Neural cell (in vitro differentiated cells): Measurements from ENCODE around the gene GPRC5A. TPM values are rescaled to one million over a fixed set of nuclear protein-coding genes. Genes with fewer than 3 reads are reported as not detected.

ENCODE experiments used
- H2AFZ ChIP-seq: fragments of 200-600, 300-800 bp; sonication (generic), shearing (Covaris generic); 2 replicates; pipeline ENCODE4 v1.6.0; 2014; ENCODE audit warnings: low read depth, mild to moderate bottlenecking, antibody characterized with exemption, low read length, moderate library complexity
- H3F3A ChIP-seq: fragments of 200-600 bp; shearing (Covaris generic); 2 replicates; pipeline ENCODE4 v1.6.1; 2016; ENCODE audit warnings: mild to moderate bottlenecking, moderate library complexity, mixed read lengths, antibody characterized with exemption, low read length; ENCODE audit not compliant: insufficient read depth, poor library complexity, severe bottlenecking
- H3K27ac ChIP-seq: fragments of 200-600, 300-800 bp; sonication (generic), shearing (Covaris generic); 2 replicates; pipeline ENCODE4 v1.5.1; 2014; ENCODE audit warnings: mild to moderate bottlenecking, low read length, moderate library complexity
- H3K27me3 ChIP-seq: fragments of 300-800, 200-600 bp; sonication (generic), shearing (Covaris generic); 2 replicates; pipeline ENCODE4 v1.6.0; 2014; ENCODE audit warnings: mild to moderate bottlenecking, low read depth, low read length, moderate library complexity; ENCODE audit not compliant: insufficient read depth
- H3K36me3 ChIP-seq: fragments of 300-800, 200-600 bp; sonication (generic), shearing (Covaris generic); 2 replicates; pipeline ENCODE4 v1.5.1; 2014; ENCODE audit warnings: mild to moderate bottlenecking, antibody characterized with exemption, low read length, moderate library complexity; ENCODE audit not compliant: insufficient read depth
- H3K4me2 ChIP-seq: fragments of 300-800, 200-600 bp; sonication (generic), shearing (Covaris generic); 2 replicates; pipeline ENCODE4 v1.6.0; 2014; ENCODE audit warnings: mild to moderate bottlenecking, low read length
- H3K4me3 ChIP-seq: fragments of 300-800, 200-600 bp; sonication (generic), shearing (Covaris generic); 2 replicates; pipeline ENCODE4 v1.5.1; 2014; ENCODE audit warnings: mild to moderate bottlenecking, low read length, moderate library complexity
- H3K79me2 ChIP-seq: fragments of 200-600 bp; shearing (Covaris generic); replicated peaks from 2 replicates; pipeline ENCODE4 v1.6.0; 2014; ENCODE audit warnings: mild to moderate bottlenecking, low read length, moderate library complexity; ENCODE audit not compliant: insufficient read depth
- H3K9ac ChIP-seq: fragments of 300-800, 200-600 bp; sonication (generic), shearing (Covaris generic); 2 replicates; pipeline ENCODE4 v1.6.1; 2016; ENCODE audit warnings: mild to moderate bottlenecking, low read length, mixed read lengths
- H3K9me2 ChIP-seq: fragments of 200-600 bp; shearing (Covaris generic); 2 replicates; pipeline ENCODE4 v1.6.1; 2016; ENCODE audit warnings: mild to moderate bottlenecking, low read length, mixed read lengths; ENCODE audit not compliant: insufficient read depth
- H3K9me3 ChIP-seq: fragments of 200-600, 300-800 bp; sonication (generic), shearing (Covaris generic); 2 replicates; pipeline ENCODE4 v1.6.1; 2016; ENCODE audit warnings: mild to moderate bottlenecking, mixed run types, low read length, moderate library complexity, mixed read lengths
- H4K20me1 ChIP-seq: fragments of 200-600 bp; shearing (Covaris generic); 2 replicates; pipeline ENCODE4 v1.6.1; 2016; ENCODE audit warnings: mild to moderate bottlenecking, mixed run types; ENCODE audit not compliant: insufficient read depth
- EP300 ChIP-seq: fragments of 450-650 bp; conservative IDR thresholded peaks from 2 replicates; pipeline ENCODE4 v1.6.1; 2014; ENCODE audit warnings: antibody characterized with exemption, mild to moderate bottlenecking, moderate library complexity; ENCODE audit not compliant: poor library complexity, severe bottlenecking
- EZH2 ChIP-seq: fragments of 200-600, 300-800 bp; shearing (Covaris generic), sonication (generic); IDR thresholded peaks from 2 replicates; pipeline ENCODE4 v1.6.1; 2014; ENCODE audit warnings: antibody characterized with exemption, low read length, borderline replicate concordance, mild to moderate bottlenecking; ENCODE audit not compliant: insufficient read depth, poor library complexity, severe bottlenecking
- MXI1 ChIP-seq: fragments of 450-650 bp; conservative IDR thresholded peaks from 2 replicates; pipeline ENCODE4 v1.6.1; 2014; ENCODE audit warnings: antibody characterized with exemption, mild to moderate bottlenecking; ENCODE audit not compliant: poor library complexity, severe bottlenecking
- POLR2AphosphoS5 ChIP-seq: IDR thresholded peaks from 2 replicates; pipeline ENCODE4 v1.6.1; 2012
- RAD21 ChIP-seq: fragments of 450-650 bp; conservative IDR thresholded peaks from 2 replicates; pipeline ENCODE4 v1.6.1; 2014; ENCODE audit warnings: antibody characterized with exemption, mild to moderate bottlenecking, moderate library complexity
- REST ChIP-seq: IDR thresholded peaks from 2 replicates; pipeline ENCODE4 v1.6.1; 2012; ENCODE audit warnings: borderline replicate concordance
- SMC3 ChIP-seq: fragments of 450-650 bp; conservative IDR thresholded peaks from 2 replicates; pipeline ENCODE4 v1.6.1; 2014; ENCODE audit warnings: antibody characterized with exemption, mild to moderate bottlenecking, moderate library complexity; ENCODE audit not compliant: poor library complexity
- TAF1 ChIP-seq: IDR thresholded peaks from 2 replicates; pipeline ENCODE4 v1.6.1; 2012; ENCODE audit warnings: low read depth
- polyA plus RNA-seq: library from polyadenylated mRNA; depleted of rRNA; stranded (reverse); fragments of >200 nt; gene quantifications from 2 replicates; pipeline ENCODE4 v1.2.3, GENCODE V29; 2014

GPRC5A gene
- polyA plus RNA-seq, 1 donor from 2014 or later: 0.09 TPM

- H3F3A ChIP-seq: no peaks in the 10 kb centered on the region
- no peaks in the 10 kb centered on the region for H3K27me3 ChIP-seq
- H3K27ac ChIP-seq: no peak overlapping the region
- no peak overlapping the region for H2AFZ ChIP-seq
- no peaks in the 10 kb centered on the region for H3K36me3 ChIP-seq
- no peaks in the 10 kb centered on the region for H3K79me2 ChIP-seq
- H3K9me2 ChIP-seq: no peaks in the 10 kb centered on the region
- no peaks in the 10 kb centered on the region for H3K9me3 ChIP-seq
- no peak overlapping the region for H3K4me3 ChIP-seq
- H3K4me2 ChIP-seq: no peak overlapping the region
- H4K20me1 ChIP-seq: no peaks in the 10 kb centered on the region
- no peak overlapping the region for H3K9ac ChIP-seq
- TF ChIP-seq POLR2AphosphoS5 (no peak), SMC3 (no peak), MXI1 (no peak)
Observed at GRCh38 chr12:12901158-12901791, 9.9 kb downstream of the GPRC5A start.

GRCh38 chr12:12902036-12902435 is 10.7 kb downstream of the GPRC5A start:
- Histone ChIP-seq H4K20me1 (no peaks in the 10 kb centered on the region), H3K79me2 (no peaks in the 10 kb centered on the region), H3K4me3 (no peak overlapping the region), H3K27me3 (no peaks in the 10 kb centered on the region), H3K27ac (no peak overlapping the region), H2AFZ (no peak overlapping the region), H3F3A (no peaks in the 10 kb centered on the region), H3K4me2 (no peak overlapping the region), H3K36me3 (no peaks in the 10 kb centered on the region), H3K9ac (no peak overlapping the region), H3K9me2 (no peaks in the 10 kb centered on the region), H3K9me3 (no peaks in the 10 kb centered on the region)
- TF ChIP-seq TAF1: no peak
- TF ChIP-seq POLR2AphosphoS5: no peak
- TF ChIP-seq EP300: no peak
- TF ChIP-seq MXI1: no peak
- TF ChIP-seq SMC3: no peak
- TF ChIP-seq RAD21: no peak
- no peak for TF ChIP-seq REST
- no peak for TF ChIP-seq EZH2

- no peaks in the 10 kb centered on the region for H3K9me2 ChIP-seq
- H3F3A ChIP-seq: no peaks in the 10 kb centered on the region
- TF ChIP-seq EP300 (no peak), SMC3 (no peak)
- no peaks in the 10 kb centered on the region for H3K79me2 ChIP-seq
- no peak overlapping the region for H3K4me3 ChIP-seq
- no peaks in the 10 kb centered on the region for H3K36me3 ChIP-seq
- no peaks in the 10 kb centered on the region for H3K9me3 ChIP-seq
- H3K4me2 ChIP-seq: no peak overlapping the region
- H4K20me1 ChIP-seq: no peaks in the 10 kb centered on the region
- H3K9ac ChIP-seq: no peak overlapping the region
- no peak overlapping the region for H2AFZ ChIP-seq
- no peaks in the 10 kb centered on the region for H3K27me3 ChIP-seq
- H3K27ac ChIP-seq: no peak overlapping the region
Observed at GRCh38 chr12:12903642-12904609, 12.6 kb downstream of the GPRC5A start.
